Limb (tissue), 2 donors: ENCODE results near the gene NDUFA3.
"Not testable (repeated sequence)": the region's sequence is repeated elsewhere in the genome, so short reads cannot be mapped to it uniquely, and the experiment has no call there.

ENCODE experiments used
- DNase-seq, 2 donors: peaks; one replicate each; pipeline ENCODE4 v3.0.0-alpha.2; 2016; ENCODE audit errors: extremely low spot score in 2 of 2

NDUFA3 gene

GRCh38 chr19:54102421-54103169, at the start of gene NDUFA3:
Gene NDUFA3, plus strand, starts transcription at chr19:54102855. Its CDS starts 24 bp downstream, at chr19:54102879.
- peak; percentile 97 for DNase-seq

GRCh38 chr19:54062643-54063042, 40.0 kb upstream of the NDUFA3 start:
- DNase-seq: no peak

- no peak for DNase-seq
Observed at GRCh38 chr19:54063350-54064116, 39.1 kb upstream of the NDUFA3 start, which contains the start of gene VSTM1. Gene VSTM1, minus strand, starts transcription at chr19:54063897. Its CDS starts 120 bp downstream, at chr19:54063777.

GRCh38 chr19:54069470-54069869, 33.2 kb upstream of the NDUFA3 start:
- DNase-seq: no peak

GRCh38 chr19:54073829-54074228, 28.8 kb upstream of the NDUFA3 start:
- no peak for DNase-seq

GRCh38 chr19:54074851-54075250, 27.8 kb upstream of the NDUFA3 start:
- DNase-seq: no peak

- DNase-seq: no peak
Observed at GRCh38 chr19:54077334-54077733, 25.3 kb upstream of the NDUFA3 start.

- no peak for DNase-seq
Observed at GRCh38 chr19:54081032-54081431, 21.6 kb upstream of the NDUFA3 start, which contains the start of gene TARM1. Gene TARM1, minus strand, starts transcription at chr19:54081365. Its CDS starts 25 bp downstream, at chr19:54081340.

GRCh38 chr19:54084410-54084809, 18.2 kb upstream of the NDUFA3 start:
- no peak for DNase-seq

GRCh38 chr19:54094426-54095000, 8.1 kb upstream of the NDUFA3 start:
- DNase-seq: no peak

GRCh38 chr19:54095136-54095858, 7.4 kb upstream of the NDUFA3 start:
- DNase-seq: no peak

- DNase-seq: peak in 1 of 2 donors; percentile 62
Observed at GRCh38 chr19:54095859-54096616, 6.6 kb upstream of the NDUFA3 start.

GRCh38 chr19:54096617-54097106, 6.0 kb upstream of the NDUFA3 start:
- DNase-seq: no peak

GRCh38 chr19:54099190-54099902, 3.3 kb upstream of the NDUFA3 start:
- no peak for DNase-seq

GRCh38 chr19:54099903-54100255, 2.8 kb upstream of the NDUFA3 start:
- not testable (repeated sequence) for DNase-seq

GRCh38 chr19:54100561-54100960, 2.1 kb upstream of the NDUFA3 start, which contains the start of gene OSCAR:
Gene OSCAR, minus strand, starts transcription at chr19:54100803. Its CDS starts 11 bp downstream, at chr19:54100792.
- DNase-seq: no peak

GRCh38 chr19:54104998-54105715, 2.5 kb downstream of the NDUFA3 start:
- DNase-seq: no peak

GRCh38 chr19:54105796-54106195, 3.1 kb downstream of the NDUFA3 start:
- DNase-seq: no peak

GRCh38 chr19:54106716-54107115, 4.1 kb downstream of the NDUFA3 start:
- DNase-seq: no peak
